Amniotic stem cell (primary cell): ENCODE measurements around the gene ZBBX.
"Not testable (repeated sequence)": the region's sequence is repeated elsewhere in the genome, so short reads cannot be mapped to it uniquely, and the experiment has no call there.

Experiments used
- DNase-seq: peaks from one replicate; lab custom pipeline; 2025; lab: John Stamatoyannopoulos, UW

Gene ZBBX

GRCh38 chr3:167380004-167380689 lies at the start of gene ZBBX:
Gene ZBBX, minus strand, starts transcription at chr3:167380297. Its CDS starts 7,396 bp downstream, at chr3:167372901.
- peak; percentile 65 for DNase-seq

GRCh38 chr3:167426962-167427361 lies 46.9 kb upstream of the ZBBX start:
- not testable (repeated sequence) for DNase-seq

- DNase-seq, result not testable (repeated sequence)
Observed at GRCh38 chr3:167422396-167422795, 42.3 kb upstream of the ZBBX start.

GRCh38 chr3:167409611-167410010 lies 29.5 kb upstream of the ZBBX start:
- DNase-seq, result no peak

- no peak for DNase-seq
Observed at GRCh38 chr3:167406876-167407492, 26.9 kb upstream of the ZBBX start.

GRCh38 chr3:167397826-167398225 lies 17.7 kb upstream of the ZBBX start:
- no peak for DNase-seq

- DNase-seq, result no peak
Observed at GRCh38 chr3:167396075-167396474, 16.0 kb upstream of the ZBBX start.

- no peak for DNase-seq
Observed at GRCh38 chr3:167394003-167394402, 13.9 kb upstream of the ZBBX start.

- no peak for DNase-seq
Observed at GRCh38 chr3:167382155-167382554, 2.1 kb upstream of the ZBBX start.

- DNase-seq, result no peak
Observed at GRCh38 chr3:167375478-167375877, 4.6 kb downstream of the ZBBX start.

- DNase-seq, result no peak
Observed at GRCh38 chr3:167372138-167372537, 8.0 kb downstream of the ZBBX start.

- no peak for DNase-seq
Observed at GRCh38 chr3:167361948-167362347, 18.1 kb downstream of the ZBBX start.

- no peak for DNase-seq
Observed at GRCh38 chr3:167361306-167361705, 18.8 kb downstream of the ZBBX start.

- DNase-seq, result no peak
Observed at GRCh38 chr3:167355446-167355845, 24.7 kb downstream of the ZBBX start.

GRCh38 chr3:167354751-167355150 lies 25.3 kb downstream of the ZBBX start:
- no peak for DNase-seq

- no peak for DNase-seq
Observed at GRCh38 chr3:167350245-167350862, 29.7 kb downstream of the ZBBX start.

- DNase-seq, result no peak
Observed at GRCh38 chr3:167346171-167346570, 33.9 kb downstream of the ZBBX start.

GRCh38 chr3:167330993-167331785 lies 48.9 kb downstream of the ZBBX start:
- DNase-seq, result no peak

GRCh38 chr3:167323572-167323971 lies 56.5 kb downstream of the ZBBX start:
- DNase-seq, result no peak

GRCh38 chr3:167318996-167319615 lies 61.0 kb downstream of the ZBBX start:
- no peak for DNase-seq

GRCh38 chr3:167318306-167318705 lies 61.8 kb downstream of the ZBBX start:
- DNase-seq, result no peak

GRCh38 chr3:167306319-167306718 lies 73.8 kb downstream of the ZBBX start:
- no peak for DNase-seq
